Measurements from ENCODE around the gene TAS2R42.

- TF ChIP-seq CTCF (IDR thresholded peaks at IDR 0.05) (no peak), POLR2A (IDR thresholded peaks at IDR 0.05) (no peak)
Observed at GRCh38 chr12:11183011-11183410, 3.7 kb downstream of the TAS2R42 start.

All from esophagus squamous epithelium (tissue), 4 donors.